Right kidney (tissue), 1 donor: Measurements from ENCODE around the gene EFNA5.

Source experiments
- DNase-seq: peaks from one replicate; pipeline ENCODE4 v3.0.0-alpha.2; 2016

The EFNA5 gene

GRCh38 chr5:107604146-107604910, 66.4 kb downstream of the EFNA5 start:
- DNase-seq: no peak

GRCh38 chr5:107603349-107603748, 67.4 kb downstream of the EFNA5 start:
- DNase-seq: no peak

- DNase-seq: no peak
Measured at GRCh38 chr5:107602896-107603295, 67.8 kb downstream of the EFNA5 start.

- no peak for DNase-seq
Measured at GRCh38 chr5:107601076-107601475, 69.7 kb downstream of the EFNA5 start.

- no peak for DNase-seq
Measured at GRCh38 chr5:107598958-107599357, 71.8 kb downstream of the EFNA5 start.

GRCh38 chr5:107597803-107598202, 72.9 kb downstream of the EFNA5 start:
- DNase-seq: no peak

GRCh38 chr5:107597247-107597646, 73.5 kb downstream of the EFNA5 start:
- no peak for DNase-seq

- no peak for DNase-seq
Measured at GRCh38 chr5:107594253-107595045, 76.3 kb downstream of the EFNA5 start.

- DNase-seq: no peak
Measured at GRCh38 chr5:107593009-107593408, 77.7 kb downstream of the EFNA5 start.

- no peak for DNase-seq
Measured at GRCh38 chr5:107592515-107592914, 78.2 kb downstream of the EFNA5 start.

GRCh38 chr5:107590686-107591085, 80.1 kb downstream of the EFNA5 start:
- DNase-seq: no peak

- DNase-seq: no peak
Measured at GRCh38 chr5:107589520-107590193, 81.1 kb downstream of the EFNA5 start.

GRCh38 chr5:107582625-107583024, 88.1 kb downstream of the EFNA5 start:
- no peak for DNase-seq

GRCh38 chr5:107580889-107581820, 89.6 kb downstream of the EFNA5 start:
- DNase-seq: no peak

- DNase-seq: no peak
Measured at GRCh38 chr5:107578051-107578635, 92.6 kb downstream of the EFNA5 start.

GRCh38 chr5:107577394-107577950, 93.3 kb downstream of the EFNA5 start:
- no peak for DNase-seq

GRCh38 chr5:107576736-107577393, 93.9 kb downstream of the EFNA5 start:
- no peak for DNase-seq

- DNase-seq: no peak
Measured at GRCh38 chr5:107576155-107576554, 94.6 kb downstream of the EFNA5 start.

- no peak for DNase-seq
Measured at GRCh38 chr5:107574287-107574686, 96.5 kb downstream of the EFNA5 start.

- DNase-seq: no peak
Measured at GRCh38 chr5:107572715-107573368, 97.9 kb downstream of the EFNA5 start.
